Omental fat pad (tissue), 4 donors: ENCODE data around the gene CRELD2. TPM values are rescaled to one million over a fixed set of nuclear protein-coding genes. Genes with fewer than 3 reads are reported as not detected.

ENCODE experiments used
- ATAC-seq: fragments of 150-250 bp; one replicate; pipeline ENCODE4 v1.9.1; 2016; ENCODE audit warnings: mild to moderate bottlenecking, moderate library complexity; ENCODE audit not compliant: low FRiP score
- DNase-seq: peaks from one replicate; pipeline ENCODE4 v3.0.0-alpha.2; 2019; ENCODE audit warnings: low spot score
- CTCF ChIP-seq, 3 donors: fragments of 450-650 bp; IDR thresholded peaks; one replicate each; pipeline ENCODE4 v1.5.1; 2016 to 2017; ENCODE audit warnings: antibody characterized with exemption in 3 of 3, mild to moderate bottlenecking in 3 of 3, moderate library complexity in 2 of 3
- total RNA-seq, 4 donors: library from RNA; depleted of rRNA; stranded (reverse); fragments of >200 nt; gene quantifications; one replicate each; pipeline ENCODE4 v1.1.0, GENCODE V29; 2016

The CRELD2 gene
- total RNA-seq, 4 donors from 2014 or later: 30.8 to 52.4 (median 39.8) TPM

GRCh38 chr22:49953680-49954344 lies 35.4 kb downstream of the CRELD2 start:
- no peak for TF ChIP-seq CTCF (IDR thresholded peaks at IDR 0.05)
- ATAC-seq (no peak), DNase-seq (no peak)

GRCh38 chr22:49954354-49954753 lies 35.9 kb downstream of the CRELD2 start:
- no peak for TF ChIP-seq CTCF (IDR thresholded peaks at IDR 0.05)
- ATAC-seq: no peak
- DNase-seq: no peak

- ATAC-seq: no peak
- TF ChIP-seq CTCF (IDR thresholded peaks at IDR 0.05): no peak
- no peak for DNase-seq
Measured at GRCh38 chr22:49954991-49955580, 36.7 kb downstream of the CRELD2 start.

- TF ChIP-seq CTCF (IDR thresholded peaks at IDR 0.05): no peak
- ATAC-seq: no peak
- DNase-seq: no peak
Measured at GRCh38 chr22:49955581-49956417, 37.4 kb downstream of the CRELD2 start.

GRCh38 chr22:49956418-49956770 lies 38.0 kb downstream of the CRELD2 start:
- TF ChIP-seq CTCF (IDR thresholded peaks at IDR 0.05): no peak
- DNase-seq: no peak
- ATAC-seq: peak; percentile 24

GRCh38 chr22:49956914-49957825 lies 38.7 kb downstream of the CRELD2 start:
- no peak for TF ChIP-seq CTCF (IDR thresholded peaks at IDR 0.05)

More at GRCh38 chr22:49956914-49957825, 38.7 kb downstream of the CRELD2 start:
- ATAC-seq (no peak), DNase-seq (no peak)
